A673 (cell line): ENCODE results near the gene CRHR1.

Experiments
- CTCF ChIP-seq: fragments of 300-800, 200-600 bp; sonication (generic); conservative IDR thresholded peaks from 2 replicates; pipeline ENCODE4 v1.5.1; 2017; ENCODE audit warnings: low read depth, mild to moderate bottlenecking, antibody characterized with exemption, low read length, moderate library complexity, mixed read lengths
- EZH2 ChIP-seq: fragments of 200-600 bp; sonication (generic); IDR thresholded peaks from 2 replicates; pipeline ENCODE4 v1.6.1; 2017; ENCODE audit warnings: borderline replicate concordance, low read depth, mild to moderate bottlenecking, mixed read lengths, antibody characterized with exemption, low read length; ENCODE audit not compliant: poor library complexity, severe bottlenecking

- TF ChIP-seq CTCF, result no peak
- TF ChIP-seq EZH2, result no peak
Measured at GRCh38 chr17:45753645-45754225, 30.4 kb upstream of the CRHR1 start.
